K562 (cell line): ENCODE data around the gene GRIP1. TPM values are rescaled to one million over a fixed set of nuclear protein-coding genes. Genes with fewer than 3 reads are reported as not detected.

Experiments
- ATAC-seq: fragments of 200-7000 bp; cut with Tn5 transposase; 3 replicates; pipeline ENCODE4 v1.9.1; 2020; ENCODE audit warnings: moderate library complexity
- BruUV-seq: library from RNA; stranded (reverse); fragments of 400-500 nt; replicated peaks from 2 replicates; lab custom pipeline; 2021; lab: Mats Ljungman, UMichigan
- CTCF ChIA-PET: fragments of 300-600 bp; formaldehyde crosslinking; extraction: SDS; loops from one replicate; lab custom pipeline; 2021; ENCODE audit warnings: low intra/inter-chr PET ratio; lab: Yijun Ruan, JAX
- POLR2A ChIA-PET: fragments of 300-600, 350-650 bp; sonication (Branson Sonifier 250); formaldehyde crosslinking; extraction: SDS; loops from one replicate; lab custom pipeline; 2021; ENCODE audit warnings: antibody characterized with exemption, inconsistent platforms; lab: Yijun Ruan, JAX
- DNase-seq, 4 experiments: peaks; one replicate each; pipeline versions ENCODE4 v3.0.0 to v3.0.0-alpha.2; 2011 to 2018; ENCODE audit warnings: low spot score in 3 of 4, mixed read lengths in 3 of 4; ENCODE audit errors: extremely low read depth in 1 of 4
- FAIRE-seq: peaks from 2 replicates; lab custom pipeline; 2011; peaks lifted over from hg19 to GRCh38; lab: Jason Lieb, UNC
- H2AFZ ChIP-seq: 2 replicates; pipeline ENCODE4 v1.6.0; 2011; ENCODE audit warnings: low read depth, low read length, control low read depth, inconsistent platforms
- H3K27ac ChIP-seq: fragments of 200-600 bp; 3 replicates; pipeline ENCODE4 v1.8.0; 2011; ENCODE audit warnings: low read depth, mild to moderate bottlenecking, control low read depth, inconsistent platforms, low read length, moderate library complexity, mixed read lengths; ENCODE audit errors: extremely low read depth
- H3K27me3 ChIP-seq, 2 experiments: fragments of 300-600 bp in 1 of 2; 2 replicates in 1 of 2; 3 replicates in 1 of 2; pipeline versions ENCODE4 v1.6.0 to v1.8.0; 2011; ENCODE audit warnings: inconsistent platforms in 2 of 2, low read length in 2 of 2, mild to moderate bottlenecking in 1 of 2, mixed read lengths in 1 of 2, moderate library complexity in 1 of 2; ENCODE audit not compliant: control insufficient read depth in 2 of 2, insufficient read depth in 2 of 2
- H3K36me3 ChIP-seq: fragments of 300-600 bp; 3 replicates; pipeline ENCODE4 v1.8.0; 2011; ENCODE audit warnings: mild to moderate bottlenecking, low read length, inconsistent platforms; ENCODE audit not compliant: control insufficient read depth, insufficient read depth
- H3K4me1 ChIP-seq, 2 experiments: fragments of 200-600 bp in 1 of 2; replicated peaks in 1 of 2; 2 replicates in 1 of 2; 3 replicates in 1 of 2; pipeline versions ENCODE4 v1.5.1 to v1.8.0; 2011; ENCODE audit warnings: inconsistent platforms in 2 of 2, low read length in 2 of 2, mild to moderate bottlenecking in 1 of 2, mixed read lengths in 1 of 2, moderate library complexity in 1 of 2; ENCODE audit not compliant: control insufficient read depth in 2 of 2, insufficient read depth in 2 of 2
- H3K4me2 ChIP-seq: 2 replicates; pipeline ENCODE4 v1.6.1; 2011; ENCODE audit warnings: low read length, control low read depth, inconsistent platforms, mixed read lengths; ENCODE audit not compliant: insufficient read depth
- H3K4me3 ChIP-seq: fragments of 200-600 bp; sonication (generic), shearing (Covaris generic); 2 replicates; pipeline ENCODE4 v1.5.1; 2016; ENCODE audit warnings: control low read depth, inconsistent platforms
- H3K79me2 ChIP-seq: fragments of 200-600 bp; 3 replicates; pipeline ENCODE4 v1.8.0; 2011; ENCODE audit warnings: low read length, inconsistent platforms; ENCODE audit not compliant: control insufficient read depth, insufficient read depth
- H3K9ac ChIP-seq, 2 experiments: 2 replicates each; pipeline versions ENCODE4 v1.6.0 to v1.6.1; 2011; ENCODE audit warnings: low read depth in 2 of 2, low read length in 2 of 2, control low read depth in 1 of 2, inconsistent platforms in 1 of 2, mild to moderate bottlenecking in 1 of 2, mixed read lengths in 1 of 2; ENCODE audit not compliant: insufficient read depth in 1 of 2
- H3K9me1 ChIP-seq: one replicate; pipeline ENCODE4 v1.6.0; 2011; ENCODE audit warnings: inconsistent platforms, mild to moderate bottlenecking, low read length, moderate library complexity; ENCODE audit not compliant: control insufficient read depth, insufficient read depth
- H3K9me3 ChIP-seq: replicated peaks from 2 replicates; pipeline ENCODE4 v1.5.1; 2011; ENCODE audit warnings: low read depth, low read length, inconsistent platforms; ENCODE audit not compliant: control insufficient read depth, insufficient read depth
- H4K20me1 ChIP-seq: replicated peaks from 2 replicates; pipeline ENCODE4 v1.6.1; 2011; ENCODE audit warnings: low read length, inconsistent platforms, mixed read lengths; ENCODE audit not compliant: control insufficient read depth, insufficient read depth
- ESRRA ChIP-seq: fragments of 450-650 bp; IDR thresholded peaks from 2 replicates; pipeline ENCODE4 v1.6.1; 2014; ENCODE audit warnings: low read depth, mild to moderate bottlenecking, moderate library complexity, borderline replicate concordance
- SMAD2 ChIP-seq: fragments of 150-350 bp; IDR thresholded peaks from 2 replicates; pipeline ENCODE4 v1.6.1; 2014; ENCODE audit warnings: low read depth, mild to moderate bottlenecking, low read length
- WGBS: fragments of 100-300 bp; shearing (Covaris generic); methylation state at CpG from one replicate; pipeline ENCODE4 v1.1.6; 2016; ENCODE audit warnings: low coverage, mixed read lengths; ENCODE audit not compliant: insufficient coverage; ENCODE audit errors: missing lambda C conversion rate; 5-methylcytosine and 5-hydroxymethylcytosine counted together
- in situ Hi-C: fragments of 300-500 bp; cut with MboI; formaldehyde crosslinking; loops from 4 replicates; pipeline ENCODE4 v1.15.0; 2018; ENCODE audit warnings: inconsistent platforms, mixed read lengths
- intact Hi-C: fragments of 100-400 bp; cut with micrococcal nuclease; formaldehyde crosslinking; loops from 2 replicates; pipeline ENCODE4 v1.14.2; 2022
- polyA plus RNA-seq, 8 experiments: library from polyadenylated mRNA; depleted of rRNA in 4 of 8; stranded (reverse) in 5 of 8; unstranded in 3 of 8; fragments of >200 nt; fragmentation: Nextera tagmentation in 2 of 8; fragmentation: Illumina TruSeq in 1 of 8; extraction: Ambion mirVana in 2 of 8; extraction: Trizol in 1 of 8; gene quantifications; 2 replicates each; pipeline versions ENCODE4 v1.2.1 to v1.2.3, GENCODE V29; 2011 to 2014; ENCODE audit warnings: inconsistent platforms in 1 of 8, missing spikeins in 1 of 8
- total RNA-seq, 7 experiments: library from RNA; depleted of rRNA in 6 of 7; stranded (reverse); fragments of >200 nt in 6 of 7; fragmentation: Illumina TruSeq in 2 of 7; extraction: Trizol in 2 of 7; gene quantifications; 2 replicates each; pipeline versions ENCODE4 v1.2.1 to v1.2.3, GENCODE V29; 2011 to 2021; ENCODE audit warnings: low replicate concordance in 1 of 7
- TF ChIP-seq, protein P1 (sequence below): fragments of 250-450 bp; sonication (Bioruptor Pico); IDR thresholded peaks from 2 replicates; pipeline ENCODE4 v1.8.0; 2021; ENCODE audit warnings: mild to moderate bottlenecking, moderate library complexity
- TF ChIP-seq, protein P2 (sequence below), 2 experiments: fragments of 450-650 bp in 1 of 2; sonication (generic) in 1 of 2; formaldehyde crosslinking in 1 of 2; IDR thresholded peaks in 1 of 2; conservative IDR thresholded peaks in 1 of 2; 2 replicates each; pipeline versions ENCODE4 v1.6.1 to v1.8.1; 2016 to 2023; ENCODE audit warnings: mild to moderate bottlenecking in 2 of 2, moderate library complexity in 2 of 2, inconsistent platforms in 1 of 2, missing genetic modification reagents in 1 of 2

Gene GRIP1
- total and polyA plus RNA-seq, 9 of the 15 experiments (the other 6 are each of a cell fraction or from before 2014, with no cell fraction given) = 0.28 to 1.2 (median 0.45) TPM

GRCh38 chr12:66314278-66314677, 364.6 kb downstream of the GRIP1 start:
- H4K20me1 ChIP-seq = no peaks in the 10 kb centered on the region
- ATAC-seq (no peak), DNase-seq (no peak), FAIRE-seq (no peak)
- TF ChIP-seq ESRRA = no peak
- TF ChIP-seq, protein P1, sequence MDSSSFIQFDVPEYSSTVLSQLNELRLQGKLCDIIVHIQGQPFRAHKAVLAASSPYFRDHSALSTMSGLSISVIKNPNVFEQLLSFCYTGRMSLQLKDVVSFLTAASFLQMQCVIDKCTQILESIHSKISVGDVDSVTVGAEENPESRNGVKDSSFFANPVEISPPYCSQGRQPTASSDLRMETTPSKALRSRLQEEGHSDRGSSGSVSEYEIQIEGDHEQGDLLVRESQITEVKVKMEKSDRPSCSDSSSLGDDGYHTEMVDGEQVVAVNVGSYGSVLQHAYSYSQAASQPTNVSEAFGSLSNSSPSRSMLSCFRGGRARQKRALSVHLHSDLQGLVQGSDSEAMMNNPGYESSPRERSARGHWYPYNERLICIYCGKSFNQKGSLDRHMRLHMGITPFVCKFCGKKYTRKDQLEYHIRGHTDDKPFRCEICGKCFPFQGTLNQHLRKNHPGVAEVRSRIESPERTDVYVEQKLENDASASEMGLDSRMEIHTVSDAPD (CRISPR knock-in tag) = no peak
- peaks cover 11% of the 10 kb centered on the region; the same call in 1 of the 3 replicates for H3K36me3 ChIP-seq
- no peak overlapping the region for H2AFZ ChIP-seq
- H3K9me3 ChIP-seq = no peaks in the 10 kb centered on the region
- ChIA-PET POLR2A (no interaction called here), CTCF (no interaction called here)
- H3K4me3 ChIP-seq = no peak overlapping the region
- H3K4me2 ChIP-seq = no peak overlapping the region
- H3K4me1 ChIP-seq = no peaks in the 10 kb centered on the region
- H3K9me1 ChIP-seq = no peaks in the 10 kb centered on the region
- no peaks in the 10 kb centered on the region for H3K27me3 ChIP-seq
- intact Hi-C loops = no loop called here
- no peak overlapping the region for H3K9ac ChIP-seq
- H3K27ac ChIP-seq = no peak overlapping the region
- in situ Hi-C loops = no loop called here
- peaks cover 4% of the 10 kb centered on the region; the same call in 1 of the 3 replicates for H3K79me2 ChIP-seq
- BruUV-seq = no TSS peak

DNA sequence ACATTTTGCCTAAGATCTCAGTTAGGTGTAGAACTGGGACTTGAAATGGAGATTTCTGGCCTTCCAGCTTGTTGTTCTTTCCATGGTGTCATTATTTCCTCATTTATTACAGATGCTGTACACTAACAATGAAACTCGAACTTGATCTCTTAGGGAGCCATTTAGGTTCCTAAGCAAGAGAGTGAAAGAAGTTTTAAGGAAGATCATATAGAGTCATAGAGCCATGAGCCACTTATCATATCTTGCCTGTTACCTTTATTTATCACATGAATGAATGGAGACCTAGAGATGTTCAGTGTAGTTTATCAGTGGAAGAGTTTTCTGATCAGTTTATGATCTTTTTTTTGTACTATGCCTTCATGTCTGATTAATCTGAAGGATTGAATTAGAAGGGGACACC, 366.7 kb downstream of the GRIP1 start:
- POLR2A ChIA-PET = interaction anchor here (2.2 kb wide), 1 partner anchor 10 kb away, joined by 9 read pairs; the partner anchor contains the start of gene HELB
- Histone ChIP-seq H3K79me2 (peaks cover 4% of the 10 kb centered on the region; the same call in 1 of the 3 replicates), H3K4me3 (no peak overlapping the region), H3K27me3 (no peaks in the 10 kb centered on the region), H3K36me3 (peaks cover 9% of the 10 kb centered on the region; the same call in 1 of the 3 replicates), H3K27ac (no peak overlapping the region), H3K9me3 (no peaks in the 10 kb centered on the region), H3K9me1 (no peaks in the 10 kb centered on the region), H3K4me1 (no peaks in the 10 kb centered on the region), H3K9ac (no peak overlapping the region), H4K20me1 (no peaks in the 10 kb centered on the region), H2AFZ (no peak overlapping the region), H3K4me2 (no peak overlapping the region)
- ATAC-seq (no peak), FAIRE-seq (no peak), DNase-seq (no peak)
- BruUV-seq = no TSS peak
- intact Hi-C loops = no loop called here
- in situ Hi-C loops = no loop called here
- CTCF ChIA-PET = interaction anchor here (0.6 kb wide), 1 partner anchor 377 kb away, joined by 4 read pairs; no protein-coding TSS in a partner anchor
- 11% methylated on average over 1 of the region's 1 CpG for WGBS
- TF ChIP-seq, protein P2, sequence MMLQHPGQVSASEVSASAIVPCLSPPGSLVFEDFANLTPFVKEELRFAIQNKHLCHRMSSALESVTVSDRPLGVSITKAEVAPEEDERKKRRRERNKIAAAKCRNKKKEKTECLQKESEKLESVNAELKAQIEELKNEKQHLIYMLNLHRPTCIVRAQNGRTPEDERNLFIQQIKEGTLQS (IDR thresholded peaks at IDR 0.05) = no peak
- TF ChIP-seq, protein P2 (CRISPR knock-in tag; conservative IDR thresholded peaks at IDR 0.05) = no peak
- TF ChIP-seq SMAD2 = no peak
